ENCODE results near the gene ELFN2. TPM values are rescaled to one million over a fixed set of nuclear protein-coding genes. Genes with fewer than 3 reads are reported as not detected.

Gene ELFN2
- total RNA-seq, 2 donors from 2014 or later, result 2.8 to 4.3 TPM

- H3K27me3 ChIP-seq (replicated peaks; ENCODE audit: insufficient read depth), result no peaks in the 10 kb centered on the region
- 51% methylated on average over 10 of the region's 10 CpGs for WGBS
- DNase-seq (ENCODE audit: low spot score), result no peak
- H3K36me3 ChIP-seq, result no peaks in the 10 kb centered on the region
- no peaks in the 10 kb centered on the region for H3K9me3 ChIP-seq
- no peak overlapping the region for H3K27ac ChIP-seq
- H3K4me1 ChIP-seq (replicated peaks), result peaks cover 15% of the 10 kb centered on the region
- TF ChIP-seq CTCF (IDR thresholded peaks at IDR 0.05) (no peak), POLR2AphosphoS5 (IDR thresholded peaks at IDR 0.05) (no peak)
- no peak overlapping the region for H3K4me3 ChIP-seq
- intact Hi-C loops (cut with DNase I), result no loop called here
Observed at GRCh38 chr22:37397226-37397625, 30.1 kb downstream of the ELFN2 start.

- H3K36me3 ChIP-seq, result no peaks in the 10 kb centered on the region
- H3K4me1 ChIP-seq (replicated peaks), result peaks cover 9% of the 10 kb centered on the region
- no peaks in the 10 kb centered on the region for H3K27me3 ChIP-seq (replicated peaks; ENCODE audit: insufficient read depth)
- DNase-seq (ENCODE audit: low spot score), result no peak
- 87% methylated on average over 11 of the region's 11 CpGs for WGBS
- TF ChIP-seq CTCF (IDR thresholded peaks at IDR 0.05) (no peak), POLR2A (IDR thresholded peaks at IDR 0.05) (no peak)
- intact Hi-C loops (cut with DNase I), result no loop called here
- no peaks in the 10 kb centered on the region for H3K9me3 ChIP-seq
- no peak overlapping the region for H3K4me3 ChIP-seq
- H3K27ac ChIP-seq, result no peak overlapping the region
Observed at GRCh38 chr22:37396488-37397084, 30.7 kb downstream of the ELFN2 start.

GRCh38 chr22:37394341-37394740 is 32.9 kb downstream of the ELFN2 start:
- Histone ChIP-seq H3K4me3 (no peak overlapping the region), H3K27ac (no peak overlapping the region), H3K9me3 (no peaks in the 10 kb centered on the region), H3K36me3 (no peaks in the 10 kb centered on the region), H3K4me1 (replicated peaks) (no peaks in the 10 kb centered on the region), H3K27me3 (replicated peaks; ENCODE audit: insufficient read depth) (no peaks in the 10 kb centered on the region)
- intact Hi-C loops (cut with DNase I), result no loop called here
- TF ChIP-seq POLR2A (IDR thresholded peaks at IDR 0.05) (no peak), CTCF (IDR thresholded peaks at IDR 0.05) (no peak), POLR2AphosphoS5 (IDR thresholded peaks at IDR 0.05) (no peak)
- WGBS, result 83% methylated on average over 20 of the region's 20 CpGs
- no peak for DNase-seq (ENCODE audit: low spot score)

GRCh38 chr22:37393746-37394145 is 33.5 kb downstream of the ELFN2 start:
- Histone ChIP-seq H3K9me3 (no peaks in the 10 kb centered on the region), H3K4me1 (replicated peaks) (no peaks in the 10 kb centered on the region), H3K36me3 (no peaks in the 10 kb centered on the region), H3K27ac (no peak overlapping the region), H3K27me3 (replicated peaks; ENCODE audit: insufficient read depth) (no peaks in the 10 kb centered on the region), H3K4me3 (no peak overlapping the region)
- 94% methylated on average over 12 of the region's 12 CpGs for WGBS
- no peak for TF ChIP-seq POLR2A (IDR thresholded peaks at IDR 0.05)
- TF ChIP-seq POLR2AphosphoS5 (IDR thresholded peaks at IDR 0.05), result no peak
- TF ChIP-seq CTCF (IDR thresholded peaks at IDR 0.05), result no peak
- intact Hi-C loops (cut with DNase I), result no loop called here
- DNase-seq (ENCODE audit: low spot score), result no peak

GRCh38 chr22:37392721-37393328 is 34.5 kb downstream of the ELFN2 start:
- DNase-seq (ENCODE audit: low spot score), result no peak
- H3K4me1 ChIP-seq (replicated peaks), result no peaks in the 10 kb centered on the region
- H3K36me3 ChIP-seq, result no peaks in the 10 kb centered on the region
- H3K9me3 ChIP-seq, result no peaks in the 10 kb centered on the region
- 95% methylated on average over 10 of the region's 10 CpGs for WGBS
- no peaks in the 10 kb centered on the region for H3K27me3 ChIP-seq (replicated peaks; ENCODE audit: insufficient read depth)
- H3K27ac ChIP-seq, result no peak overlapping the region
- TF ChIP-seq POLR2AphosphoS5 (IDR thresholded peaks at IDR 0.05) (no peak), POLR2A (IDR thresholded peaks at IDR 0.05) (no peak), CTCF (IDR thresholded peaks at IDR 0.05) (no peak)
- H3K4me3 ChIP-seq, result no peak overlapping the region
- intact Hi-C loops (cut with DNase I), result no loop called here

Data from prostate gland (tissue), 2 donors.